Mononuclear cell (primary cell): Measurements from ENCODE around the gene RPL3. TPM values are rescaled to one million over a fixed set of nuclear protein-coding genes. Genes with fewer than 3 reads are reported as not detected.
"Not testable (repeated sequence)": the region's sequence is repeated elsewhere in the genome, so short reads cannot be mapped to it uniquely, and the experiment has no call there.

Experiments
- H3K27me3 ChIP-seq: 2 replicates; pipeline ENCODE4 v1.6.0; 2011; ENCODE audit warnings: low read length, control low read depth; ENCODE audit not compliant: insufficient read depth
- H3K4me1 ChIP-seq: 2 replicates; pipeline ENCODE4 v1.5.1; 2011; ENCODE audit warnings: mild to moderate bottlenecking, low read length, control low read depth; ENCODE audit not compliant: insufficient read depth
- H3K4me3 ChIP-seq: 2 replicates; pipeline ENCODE4 v1.5.1; 2011; ENCODE audit warnings: mild to moderate bottlenecking, low read length, moderate library complexity
- H3K9me3 ChIP-seq: 2 replicates; pipeline ENCODE4 v1.5.1; 2011; ENCODE audit warnings: low read depth, mild to moderate bottlenecking, control low read depth, low read length
- total RNA-seq: library from RNA; depleted of rRNA; stranded (reverse); fragments of >200 nt; gene quantifications from one replicate; pipeline ENCODE4 v1.2.3, GENCODE V29; 2012

Gene RPL3
- 4,267 TPM for total RNA-seq

DNA sequence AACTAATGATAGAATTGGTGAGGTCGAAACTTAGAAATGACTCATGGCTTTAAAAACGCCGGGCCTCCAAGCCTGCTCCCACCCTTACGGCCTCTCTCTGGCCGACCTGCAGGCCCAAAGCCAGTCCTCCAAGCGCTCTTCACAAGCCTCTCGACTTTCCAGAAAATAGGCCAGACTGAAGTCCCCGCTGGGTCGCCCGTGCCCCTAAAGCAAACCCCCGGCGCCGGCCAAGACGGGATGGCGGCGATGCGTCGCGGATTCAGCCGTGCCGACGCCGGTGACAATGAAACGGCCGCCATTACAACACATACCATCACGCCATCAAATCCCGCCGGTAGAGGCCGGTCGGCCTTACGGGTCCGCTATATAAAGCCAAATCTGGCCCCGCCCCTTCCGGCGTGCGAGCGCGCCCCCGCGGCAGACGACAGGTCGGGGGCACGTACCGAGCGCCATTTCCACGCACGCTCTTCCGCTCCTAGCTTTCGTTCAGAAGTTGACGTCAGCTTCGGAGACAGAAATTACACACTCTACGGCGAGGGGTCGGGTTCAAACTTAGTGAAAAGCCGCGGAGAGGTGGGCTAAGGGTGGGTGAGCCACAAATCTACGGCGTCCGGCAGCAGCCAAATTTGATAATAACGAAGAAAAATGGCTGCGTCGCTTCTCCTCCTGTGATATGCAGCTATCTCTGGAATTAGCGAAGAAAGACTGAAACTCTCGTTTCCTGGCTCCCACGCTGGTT is at the start of gene RPL3:
Gene RPL3 (minus strand): TSS at position 340 of the 739 bp plus-strand sequence. CDS start 26 bp downstream, at position 314.
- Histone ChIP-seq H3K4me1 (peaks cover 44% of the 10 kb centered on the region), H3K4me3 (peak within 1 kb of the TSS; percentile 97), H3K27me3 (no peaks in the 10 kb centered on the region), H3K9me3 (no peaks in the 10 kb centered on the region)

- Histone ChIP-seq H3K4me3 (no peak overlapping the region), H3K9me3 (no peaks in the 10 kb centered on the region), H3K27me3 (no peaks in the 10 kb centered on the region)
Measured at GRCh38 chr22:39369186-39369585, 49.8 kb upstream of the RPL3 start.

DNA sequence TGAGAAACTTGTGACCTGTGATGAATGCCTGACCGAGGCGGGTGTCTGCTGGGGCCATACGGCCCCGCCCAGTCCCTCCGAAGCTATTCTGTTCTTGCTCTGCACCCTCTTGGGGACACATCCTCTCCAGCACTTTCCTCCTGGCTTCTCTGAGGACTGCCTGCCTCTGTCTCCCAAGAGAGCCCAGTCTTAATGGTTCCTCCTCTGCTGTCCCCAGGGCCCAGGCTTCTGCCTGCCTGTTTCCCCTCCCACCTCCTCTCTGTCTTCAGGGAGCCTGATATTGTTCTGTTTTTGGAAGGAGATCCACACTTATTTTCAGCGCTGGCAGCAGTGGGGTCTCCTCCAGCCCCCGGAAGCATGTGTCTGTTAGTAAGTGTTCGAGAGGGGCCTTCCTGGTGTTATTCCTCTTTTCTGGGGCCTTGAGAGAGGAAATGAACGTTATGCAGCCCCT is 49.1 kb upstream of the RPL3 start:
- Histone ChIP-seq H3K4me1 (peaks cover 15% of the 10 kb centered on the region), H3K27me3 (no peaks in the 10 kb centered on the region), H3K9me3 (no peaks in the 10 kb centered on the region), H3K4me3 (no peak overlapping the region)

More at GRCh38 chr22:39369186-39369585, 49.8 kb upstream of the RPL3 start:
- peaks cover 15% of the 10 kb centered on the region for H3K4me1 ChIP-seq

- H3K9me3 ChIP-seq = no peaks in the 10 kb centered on the region
- H3K27me3 ChIP-seq = no peaks in the 10 kb centered on the region
- H3K4me3 ChIP-seq = no peak overlapping the region
- peaks cover 15% of the 10 kb centered on the region for H3K4me1 ChIP-seq
Measured at GRCh38 chr22:39367035-39367434, 47.6 kb upstream of the RPL3 start.

DNA sequence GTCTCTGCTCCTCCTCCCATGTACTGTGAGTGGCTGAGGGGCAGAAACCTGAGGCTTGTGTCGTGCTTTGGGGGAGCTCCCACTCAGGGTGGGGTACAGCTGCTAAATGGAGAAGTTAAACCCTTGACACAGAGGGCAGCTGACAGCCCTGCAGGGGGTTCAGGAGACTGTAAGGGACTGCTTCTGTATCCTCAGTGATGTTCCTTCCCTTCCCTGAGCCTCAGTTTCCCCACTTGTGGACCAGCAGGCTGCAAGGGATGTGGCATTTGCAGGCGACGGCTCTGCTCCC is 46.0 kb upstream of the RPL3 start:
- H3K27me3 ChIP-seq = no peaks in the 10 kb centered on the region
- no peak overlapping the region for H3K4me3 ChIP-seq
- H3K4me1 ChIP-seq = peaks cover 15% of the 10 kb centered on the region
- no peaks in the 10 kb centered on the region for H3K9me3 ChIP-seq

GRCh38 chr22:39364714-39365491 is 45.5 kb upstream of the RPL3 start:
- H3K9me3 ChIP-seq = no peaks in the 10 kb centered on the region
- peaks cover 15% of the 10 kb centered on the region for H3K4me1 ChIP-seq
- H3K27me3 ChIP-seq = no peaks in the 10 kb centered on the region
- H3K4me3 ChIP-seq = no peak overlapping the region

GRCh38 chr22:39363751-39364515 is 44.5 kb upstream of the RPL3 start:
- Histone ChIP-seq H3K9me3 (no peaks in the 10 kb centered on the region), H3K4me1 (peaks cover 15% of the 10 kb centered on the region), H3K27me3 (no peaks in the 10 kb centered on the region), H3K4me3 (no peak overlapping the region)

GRCh38 chr22:39362932-39363331 is 43.5 kb upstream of the RPL3 start:
- H3K4me3 ChIP-seq = no peak overlapping the region
- no peaks in the 10 kb centered on the region for H3K27me3 ChIP-seq
- no peaks in the 10 kb centered on the region for H3K9me3 ChIP-seq
- peaks cover 7% of the 10 kb centered on the region for H3K4me1 ChIP-seq

DNA sequence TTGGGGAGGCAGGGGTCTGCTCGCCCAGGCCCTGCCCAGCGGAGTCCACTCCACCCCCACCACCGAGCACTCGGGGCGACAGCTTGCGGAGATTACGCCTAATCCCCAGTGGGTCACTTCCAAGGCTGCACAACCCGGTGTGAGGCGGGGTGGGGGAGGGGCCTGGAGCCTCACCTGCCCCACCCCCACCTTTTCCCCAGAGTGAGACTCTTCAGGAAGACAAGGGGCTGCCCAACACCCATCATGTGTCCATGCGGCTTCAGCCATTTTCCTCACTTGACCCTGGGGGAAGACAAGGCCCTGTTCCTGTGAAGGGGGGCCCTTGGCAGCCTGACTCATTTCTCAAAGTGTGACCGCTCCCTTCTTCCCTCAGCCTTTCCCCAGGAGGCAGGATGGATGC is 42.8 kb upstream of the RPL3 start:
- Histone ChIP-seq H3K4me1 (peaks cover 7% of the 10 kb centered on the region), H3K4me3 (no peak overlapping the region), H3K9me3 (no peaks in the 10 kb centered on the region), H3K27me3 (no peaks in the 10 kb centered on the region)

DNA sequence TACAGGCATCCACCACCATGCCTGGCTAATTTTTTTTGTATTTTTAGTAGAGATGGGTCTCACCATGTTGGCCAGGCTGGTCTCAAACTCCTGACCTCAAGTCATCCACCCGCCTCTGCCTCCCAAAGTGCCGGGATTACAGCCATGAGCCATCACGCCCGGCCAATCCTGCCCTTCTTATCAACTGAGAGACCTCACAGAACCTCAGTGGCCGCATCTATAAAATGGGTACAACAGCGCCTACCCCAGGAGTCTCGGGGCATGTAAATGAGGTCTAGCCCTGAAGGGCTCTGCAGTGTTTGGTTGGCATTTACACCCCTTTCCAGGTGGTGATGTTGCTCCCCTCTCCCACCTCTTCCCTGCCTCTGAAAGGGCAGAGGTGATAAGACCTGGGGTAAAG is 42.1 kb upstream of the RPL3 start:
- Histone ChIP-seq H3K9me3 (no peaks in the 10 kb centered on the region), H3K27me3 (no peaks in the 10 kb centered on the region), H3K4me3 (no peak overlapping the region)

DNA sequence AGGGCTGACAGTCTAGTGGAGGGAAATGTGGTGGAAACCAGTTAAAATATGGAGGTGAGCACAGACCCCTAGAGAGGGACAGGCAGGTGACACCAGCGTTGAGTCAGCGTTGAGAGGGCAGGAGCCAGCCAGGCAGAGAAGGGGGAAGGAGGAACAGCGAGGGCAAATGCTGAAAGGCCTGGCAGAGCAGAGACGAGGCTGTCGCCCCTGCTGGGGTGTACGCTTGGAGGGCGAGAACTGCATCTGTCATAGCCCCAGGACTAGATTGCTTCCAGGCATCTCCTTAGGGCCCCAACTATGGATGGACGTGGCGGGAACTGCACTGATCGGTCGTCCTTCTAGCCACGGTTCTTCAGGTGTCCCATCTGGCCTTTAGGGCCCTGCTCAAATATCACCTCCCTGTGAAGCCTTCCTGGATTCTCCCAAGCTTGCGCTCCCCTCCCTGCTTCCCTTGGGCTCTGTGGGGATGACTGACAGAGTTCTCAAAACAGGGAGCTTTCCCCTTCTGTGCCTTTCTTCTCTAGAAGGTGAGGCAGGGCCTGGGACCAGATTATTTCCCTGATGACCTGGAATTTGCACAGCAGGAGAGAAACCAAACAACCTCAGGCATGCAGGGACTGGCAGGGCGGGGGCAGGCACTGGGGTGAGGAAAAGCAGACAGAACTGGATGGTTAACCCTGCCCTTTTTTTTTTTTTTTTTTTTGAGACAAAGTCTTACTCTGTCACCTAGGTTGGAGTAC is 41.4 kb upstream of the RPL3 start:
- peaks cover 7% of the 10 kb centered on the region for H3K4me1 ChIP-seq
- no peak overlapping the region for H3K4me3 ChIP-seq
- no peaks in the 10 kb centered on the region for H3K9me3 ChIP-seq
- H3K27me3 ChIP-seq = no peaks in the 10 kb centered on the region

More for the DNA sequence above, 42.1 kb upstream of the RPL3 start:
- H3K4me1 ChIP-seq = peaks cover 7% of the 10 kb centered on the region

GRCh38 chr22:39360242-39360641 is 40.8 kb upstream of the RPL3 start:
- H3K4me1 ChIP-seq = peaks cover 1% of the 10 kb centered on the region
- no peak overlapping the region for H3K4me3 ChIP-seq
- H3K9me3 ChIP-seq = no peaks in the 10 kb centered on the region
- no peaks in the 10 kb centered on the region for H3K27me3 ChIP-seq

DNA sequence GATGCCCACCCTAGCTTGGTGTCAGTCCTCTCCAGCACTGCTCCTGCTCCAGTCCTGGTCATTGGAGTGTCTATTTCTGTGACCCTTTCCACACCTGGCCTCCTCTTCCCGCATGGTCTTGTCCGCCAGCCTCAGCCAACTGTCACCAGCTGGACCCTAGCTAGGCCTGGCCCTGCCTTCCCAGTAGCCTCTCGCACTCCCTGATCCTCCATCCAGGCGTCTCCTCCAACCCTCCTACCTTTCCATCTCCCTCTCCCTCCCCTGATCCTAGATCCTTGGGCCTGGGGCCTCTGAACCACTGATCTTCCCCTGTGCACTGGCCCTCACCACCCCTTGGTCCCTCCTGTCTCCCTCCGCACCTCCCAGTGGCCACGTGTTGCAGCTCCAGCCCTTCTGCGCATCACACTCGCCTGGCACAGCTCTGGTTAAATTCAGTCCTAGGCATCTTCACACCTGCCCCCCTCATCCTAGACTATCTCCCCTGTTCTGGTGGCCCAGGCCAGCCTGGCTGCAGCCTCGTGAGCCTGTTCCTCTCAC is 40.3 kb upstream of the RPL3 start:
- Histone ChIP-seq H3K4me1 (no peaks in the 10 kb centered on the region), H3K9me3 (no peaks in the 10 kb centered on the region), H3K27me3 (no peaks in the 10 kb centered on the region), H3K4me3 (no peak overlapping the region)

GRCh38 chr22:39358197-39358596 is 38.8 kb upstream of the RPL3 start:
- not testable (repeated sequence) for H3K27me3 ChIP-seq, H3K4me3 ChIP-seq, H3K4me1 ChIP-seq, H3K9me3 ChIP-seq
